ENCODE measurements around the gene SPEM1. TPM values are rescaled to one million over a fixed set of nuclear protein-coding genes. Genes with fewer than 3 reads are reported as not detected.

The SPEM1 gene
- total RNA-seq, 1 experiment from 2014 or later: not detected

DNA sequence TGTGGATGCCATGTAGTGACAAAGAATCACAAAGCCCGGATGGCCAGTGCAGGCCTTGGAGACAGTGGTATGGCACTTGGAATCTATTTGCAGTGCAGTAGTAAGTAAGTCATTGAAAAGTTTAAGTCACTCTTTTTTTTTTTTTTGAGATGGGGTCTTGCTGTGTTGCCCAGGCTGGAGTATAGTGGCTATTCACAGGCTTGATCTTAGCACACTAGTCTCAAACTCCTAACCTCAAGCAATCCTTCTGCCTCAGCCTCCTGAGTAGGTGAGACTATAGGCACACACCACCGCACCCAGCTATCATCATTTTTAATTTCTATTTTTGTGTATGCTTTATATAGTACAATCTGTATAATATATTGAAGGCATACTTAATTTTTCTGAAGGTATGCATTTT, 21.5 kb upstream of the SPEM1 start:
- no peak for DNase-seq (ENCODE audit: unreplicated experiment)
- ChIA-PET POLR2A (interaction anchor here (0.9 to 1.2 kb wide), 3 partner anchors 16 to 162 kb away, joined by 3 read pairs; no protein-coding TSS in a partner anchor), CTCF (interaction anchor here (2.2 kb wide), 1 partner anchor 43 kb away, joined by 12 read pairs; the partner anchor contains the start of gene TMEM95)
- no peak overlapping the region for H3K4me3 Mint-ChIP-seq (ENCODE audit: unreplicated experiment)
- no TSS peak for BruUV-seq (replicated peaks)
- no peak overlapping the region for H3K27ac Mint-ChIP-seq (ENCODE audit: low read depth, unreplicated experiment)
- H3K36me3 Mint-ChIP-seq (ENCODE audit: insufficient read depth, unreplicated experiment): peaks cover 7% of the 10 kb centered on the region
- H3K27me3 Mint-ChIP-seq (ENCODE audit: insufficient read depth, unreplicated experiment): no peaks in the 10 kb centered on the region
- TF ChIP-seq, protein P1, sequence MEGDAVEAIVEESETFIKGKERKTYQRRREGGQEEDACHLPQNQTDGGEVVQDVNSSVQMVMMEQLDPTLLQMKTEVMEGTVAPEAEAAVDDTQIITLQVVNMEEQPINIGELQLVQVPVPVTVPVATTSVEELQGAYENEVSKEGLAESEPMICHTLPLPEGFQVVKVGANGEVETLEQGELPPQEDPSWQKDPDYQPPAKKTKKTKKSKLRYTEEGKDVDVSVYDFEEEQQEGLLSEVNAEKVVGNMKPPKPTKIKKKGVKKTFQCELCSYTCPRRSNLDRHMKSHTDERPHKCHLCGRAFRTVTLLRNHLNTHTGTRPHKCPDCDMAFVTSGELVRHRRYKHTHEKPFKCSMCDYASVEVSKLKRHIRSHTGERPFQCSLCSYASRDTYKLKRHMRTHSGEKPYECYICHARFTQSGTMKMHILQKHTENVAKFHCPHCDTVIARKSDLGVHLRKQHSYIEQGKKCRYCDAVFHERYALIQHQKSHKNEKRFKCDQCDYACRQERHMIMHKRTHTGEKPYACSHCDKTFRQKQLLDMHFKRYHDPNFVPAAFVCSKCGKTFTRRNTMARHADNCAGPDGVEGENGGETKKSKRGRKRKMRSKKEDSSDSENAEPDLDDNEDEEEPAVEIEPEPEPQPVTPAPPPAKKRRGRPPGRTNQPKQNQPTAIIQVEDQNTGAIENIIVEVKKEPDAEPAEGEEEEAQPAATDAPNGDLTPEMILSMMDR (IDR thresholded peaks at IDR 0.05; ENCODE audit: unreplicated experiment): no peak
- H3K4me1 Mint-ChIP-seq (ENCODE audit: insufficient read depth, unreplicated experiment): peaks cover 11% of the 10 kb centered on the region
- H3K9me3 Mint-ChIP-seq (ENCODE audit: unreplicated experiment): no peaks in the 10 kb centered on the region
- intact Hi-C loops (cut with micrococcal nuclease): no loop called here

DNA sequence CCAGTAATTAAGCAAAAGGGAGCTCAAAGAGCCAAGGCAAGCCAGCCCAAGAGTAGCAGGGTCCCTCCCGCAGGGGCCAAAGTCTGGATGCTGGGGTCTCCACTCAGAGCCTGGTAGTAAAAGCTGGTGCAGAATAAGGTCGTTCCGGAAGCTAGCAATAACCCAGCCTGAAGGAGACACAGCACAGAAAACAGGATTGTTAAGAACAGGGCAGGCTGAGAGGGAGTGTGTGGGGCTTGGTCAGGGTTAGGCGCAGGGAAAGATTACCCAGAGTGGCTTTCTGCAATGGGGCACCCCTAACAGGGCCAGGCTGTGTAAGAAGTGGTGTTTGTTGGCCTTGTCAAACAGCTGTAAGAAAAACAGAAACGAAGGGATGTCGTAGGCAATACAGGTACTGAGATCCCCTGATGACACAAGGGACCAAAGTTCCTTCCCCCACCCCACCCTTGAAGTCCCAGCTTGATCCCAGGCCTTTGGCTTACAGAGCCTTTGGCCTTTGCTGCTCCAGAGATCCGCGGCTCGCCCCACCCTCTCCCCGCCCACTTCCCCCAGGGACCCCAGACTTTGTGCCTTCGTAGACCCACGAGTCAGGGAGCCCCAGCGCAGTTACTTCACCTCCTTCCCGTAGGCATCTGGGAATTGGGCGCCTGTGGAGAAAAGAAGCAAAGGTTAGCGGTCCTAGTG, 16.9 kb upstream of the SPEM1 start:
- BruUV-seq (replicated peaks): TSS peak; percentile 79
- Mint-ChIP-seq H3K4me3 (ENCODE audit: unreplicated experiment) (peak overlapping the region; percentile 78), H3K9me3 (ENCODE audit: unreplicated experiment) (no peaks in the 10 kb centered on the region), H3K27ac (ENCODE audit: low read depth, unreplicated experiment) (peak overlapping the region; percentile 86), H3K36me3 (ENCODE audit: insufficient read depth, unreplicated experiment) (peaks cover 7% of the 10 kb centered on the region), H3K27me3 (ENCODE audit: insufficient read depth, unreplicated experiment) (no peaks in the 10 kb centered on the region), H3K4me1 (ENCODE audit: insufficient read depth, unreplicated experiment) (peaks cover 16% of the 10 kb centered on the region)
- DNase-seq (ENCODE audit: unreplicated experiment): no peak
- ChIA-PET CTCF (interaction anchor here (0.6 to 1.7 kb wide), 10 partner anchors 28 to 285 kb away, joined by 3 to 6 read pairs (median 3); partner anchors contain the start of gene WRAP53), POLR2A (interaction anchor here (0.8 to 2.7 kb wide), 26 partner anchors 9 to 285 kb away, joined by 3 to 48 read pairs (median 6); partner anchors contain the start of genes DVL2, GABARAP, KCTD11 and MPDU1)
- intact Hi-C loops (cut with micrococcal nuclease): no loop called here
- TF ChIP-seq, protein P1 (IDR thresholded peaks at IDR 0.05; ENCODE audit: unreplicated experiment): no peak

DNA sequence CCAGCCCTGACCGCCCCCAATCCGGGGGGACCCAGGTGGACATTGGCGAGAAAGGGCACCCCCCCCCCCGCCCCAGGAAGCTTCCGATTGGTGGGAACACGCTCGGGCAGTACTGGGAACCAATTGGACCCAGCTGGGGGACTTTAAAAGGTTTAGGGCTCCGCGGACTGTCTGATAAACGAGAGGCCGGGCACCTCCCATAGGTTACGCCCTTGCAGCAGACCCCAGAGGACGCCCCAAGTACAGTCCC, 16.5 kb upstream of the SPEM1 start:
- ChIA-PET POLR2A (interaction anchor here (0.8 to 2.7 kb wide), 28 partner anchors 9 to 284 kb away, joined by 3 to 48 read pairs (median 5); partner anchors contain the start of genes DVL2, GABARAP, KCTD11 and MPDU1), CTCF (interaction anchor here (0.6 to 1.5 kb wide), 8 partner anchors 8 to 162 kb away, joined by 3 to 6 read pairs (median 3); no protein-coding TSS in a partner anchor)
- H3K27ac Mint-ChIP-seq (ENCODE audit: low read depth, unreplicated experiment): peak overlapping the region; percentile 86
- peak overlapping the region; percentile 78 for H3K4me3 Mint-ChIP-seq (ENCODE audit: unreplicated experiment)
- peaks cover 16% of the 10 kb centered on the region for H3K4me1 Mint-ChIP-seq (ENCODE audit: insufficient read depth, unreplicated experiment)
- no peak for DNase-seq (ENCODE audit: unreplicated experiment)
- H3K36me3 Mint-ChIP-seq (ENCODE audit: insufficient read depth, unreplicated experiment): peaks cover 7% of the 10 kb centered on the region
- TF ChIP-seq, protein P1 (IDR thresholded peaks at IDR 0.05; ENCODE audit: unreplicated experiment): no peak
- intact Hi-C loops (cut with micrococcal nuclease): no loop called here
- no peaks in the 10 kb centered on the region for H3K27me3 Mint-ChIP-seq (ENCODE audit: insufficient read depth, unreplicated experiment)
- no TSS peak for BruUV-seq (replicated peaks)
- no peaks in the 10 kb centered on the region for H3K9me3 Mint-ChIP-seq (ENCODE audit: unreplicated experiment)

DNA sequence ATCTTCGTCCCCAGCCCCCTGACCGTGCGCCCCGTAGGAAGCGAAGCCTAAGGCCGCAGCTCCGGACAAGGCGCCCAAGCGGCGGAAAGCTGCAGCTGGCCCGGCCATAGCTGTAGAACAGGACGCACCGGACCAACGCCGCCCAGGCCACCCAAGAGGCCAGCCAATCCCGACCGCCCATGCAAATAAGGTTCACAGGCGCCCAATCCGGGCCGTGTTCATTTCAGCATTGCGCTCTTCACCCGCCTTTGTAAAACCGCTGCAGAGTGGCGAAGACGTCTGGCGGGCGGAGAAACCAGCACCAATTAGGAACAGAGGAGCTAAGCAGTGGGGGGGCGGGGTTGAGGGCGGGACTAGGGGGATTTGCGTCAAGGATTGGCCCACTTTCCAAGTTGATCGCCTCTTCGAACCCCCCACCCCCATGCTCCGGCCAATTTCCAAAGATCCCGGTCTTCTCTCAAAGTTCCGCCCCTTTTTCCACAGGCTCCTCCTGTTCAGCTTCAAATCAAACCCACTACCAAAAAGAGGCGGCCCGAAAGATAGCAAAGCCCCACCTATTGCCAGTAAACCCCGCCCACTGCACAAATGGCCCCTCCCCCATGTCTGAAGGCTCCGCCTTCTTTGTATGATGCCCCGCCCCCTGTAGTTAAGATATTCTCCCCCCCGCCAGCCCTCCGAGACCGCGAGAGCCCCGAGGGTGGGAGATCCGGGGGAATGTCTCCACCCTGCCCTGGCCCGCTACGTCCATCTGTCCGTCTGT, 16.0 kb upstream of the SPEM1 start, which contains the start of gene TMEM256:
TMEM256 (minus strand) TSS at position 121 of the 760 bp plus-strand sequence; CDS start at position 108, 13 bp downstream.
- DNase-seq (ENCODE audit: unreplicated experiment): peak; percentile 99
- no peaks in the 10 kb centered on the region for H3K27me3 Mint-ChIP-seq (ENCODE audit: insufficient read depth, unreplicated experiment)
- ChIA-PET CTCF (interaction anchor here (0.6 to 1.5 kb wide), 8 partner anchors 9 to 162 kb away, joined by 3 to 4 read pairs (median 3); no protein-coding TSS in a partner anchor), POLR2A (interaction anchor here (0.7 to 2.7 kb wide), 35 partner anchors 9 to 617 kb away, joined by 3 to 48 read pairs (median 4); partner anchors contain the start of genes DVL2, GABARAP, KCTD11 and MPDU1)
- TF ChIP-seq, protein P1 (IDR thresholded peaks at IDR 0.05; ENCODE audit: unreplicated experiment): no peak
- peaks cover 7% of the 10 kb centered on the region for H3K36me3 Mint-ChIP-seq (ENCODE audit: insufficient read depth, unreplicated experiment)
- peak within 1 kb of the TSS; percentile 78 for H3K4me3 Mint-ChIP-seq (ENCODE audit: unreplicated experiment)
- peak within 1 kb of the TSS; percentile 86 for H3K27ac Mint-ChIP-seq (ENCODE audit: low read depth, unreplicated experiment)
- no TSS peak for BruUV-seq (replicated peaks)
- H3K9me3 Mint-ChIP-seq (ENCODE audit: unreplicated experiment): no peaks in the 10 kb centered on the region
- H3K4me1 Mint-ChIP-seq (ENCODE audit: insufficient read depth, unreplicated experiment): peaks cover 16% of the 10 kb centered on the region
- intact Hi-C loops (cut with micrococcal nuclease): loop anchor here (1.0 to 2.0 kb wide), 2 partner anchors 31 to 47 kb away; partner anchors contain the start of gene TMEM102

Data from MCF 10A (cell line).